Kidney (tissue), 14 donors: Measurements from ENCODE around the gene KLK8. TPM values are rescaled to one million over a fixed set of nuclear protein-coding genes. Genes with fewer than 3 reads are reported as not detected.

Experiments used
- DNase-seq, 5 donors: peaks; one replicate each; pipeline ENCODE4 v3.0.0-alpha.2; 2013 to 2020
- FAIRE-seq: peaks from 2 replicates; lab custom pipeline; 2012; peaks lifted over from hg19 to GRCh38; lab: Jason Lieb, UNC
- H3K27ac ChIP-seq, 2 donors: one replicate each; pipeline ENCODE4 v1.7.0; 2013; ENCODE audit warnings: low read depth in 2 of 2, low read length in 2 of 2, inconsistent platforms in 1 of 2
- H3K27me3 ChIP-seq: one replicate; pipeline ENCODE4 v1.7.1; 2013; ENCODE audit warnings: low read length, inconsistent platforms; ENCODE audit not compliant: control insufficient read depth, insufficient read depth
- H3K36me3 ChIP-seq, 3 donors: one replicate each; pipeline versions ENCODE4 v1.7.0 to v1.7.1; 2013; ENCODE audit warnings: low read length in 3 of 3, control low read depth in 1 of 3, inconsistent platforms in 1 of 3; ENCODE audit not compliant: insufficient read depth in 3 of 3, control insufficient read depth in 2 of 3
- H3K4me1 ChIP-seq, 3 donors: one replicate each; pipeline versions ENCODE4 v1.7.0 to v1.7.1; 2013; ENCODE audit warnings: low read length in 3 of 3, inconsistent platforms in 1 of 3, low read depth in 1 of 3; ENCODE audit not compliant: control insufficient read depth in 2 of 3, insufficient read depth in 2 of 3
- H3K4me3 ChIP-seq, 3 donors: one replicate each; pipeline versions ENCODE4 v1.7.0 to v1.8.1; 2013; ENCODE audit warnings: low read length in 3 of 3, control low read depth in 1 of 3, inconsistent platforms in 1 of 3
- H3K9ac ChIP-seq, 3 donors: one replicate each; pipeline versions ENCODE4 v1.7.0 to v1.7.1; 2013; ENCODE audit warnings: low read length in 3 of 3, control low read depth in 1 of 3, inconsistent platforms in 1 of 3
- H3K9me3 ChIP-seq, 3 donors: one replicate each; pipeline versions ENCODE4 v1.7.0 to v1.7.1; 2013; ENCODE audit warnings: low read length in 3 of 3, control low read depth in 1 of 3, inconsistent platforms in 1 of 3; ENCODE audit not compliant: control insufficient read depth in 2 of 3, insufficient read depth in 1 of 3
- CTCF ChIP-seq: IDR thresholded peaks from 3 replicates; pipeline ENCODE4 v1.5.1; 2012; ENCODE audit warnings: mild to moderate bottlenecking, moderate library complexity, borderline replicate concordance; ENCODE audit not compliant: insufficient read depth; ENCODE audit errors: extremely low read depth
- intact Hi-C: fragments of 100-400 bp; cut with DNase I; formaldehyde crosslinking; loops from one replicate; pipeline ENCODE4 v1.11.1; 2022
- polyA plus RNA-seq: library from polyadenylated mRNA; stranded (reverse); fragments of 350-450 nt; fragmentation: Illumina TruSeq; extraction: RNeasy Lipid Tissue Mini Kit (QIAGEN cat#74804); gene quantifications from one replicate; pipeline ENCODE4 v1.2.3, GENCODE V29; 2014; ENCODE audit warnings: low read depth, low replicate concordance; ENCODE audit not compliant: insufficient read depth
- total RNA-seq: library from RNA; stranded (reverse); fragmentation: NEBNext Ultra II Directional; extraction: Animal tissue kit (Norgen Biotek cat#: 25700); gene quantifications from one replicate; pipeline ENCODE4 v1.2.1, GENCODE V29; 2021
- donor health status: control.
- donor health status: control.
- donor health status: control.
- donor health status: control.
- donor health status: control.
- donor health status: DM: yes; HTN: yes; CAD: no.
- donor health status: Normal renal cell carcinoma (clear cell type).

KLK8 gene
- total and polyA plus RNA-seq, 2 donors from 2014 or later = 1.3 to 4.2 TPM

DNA sequence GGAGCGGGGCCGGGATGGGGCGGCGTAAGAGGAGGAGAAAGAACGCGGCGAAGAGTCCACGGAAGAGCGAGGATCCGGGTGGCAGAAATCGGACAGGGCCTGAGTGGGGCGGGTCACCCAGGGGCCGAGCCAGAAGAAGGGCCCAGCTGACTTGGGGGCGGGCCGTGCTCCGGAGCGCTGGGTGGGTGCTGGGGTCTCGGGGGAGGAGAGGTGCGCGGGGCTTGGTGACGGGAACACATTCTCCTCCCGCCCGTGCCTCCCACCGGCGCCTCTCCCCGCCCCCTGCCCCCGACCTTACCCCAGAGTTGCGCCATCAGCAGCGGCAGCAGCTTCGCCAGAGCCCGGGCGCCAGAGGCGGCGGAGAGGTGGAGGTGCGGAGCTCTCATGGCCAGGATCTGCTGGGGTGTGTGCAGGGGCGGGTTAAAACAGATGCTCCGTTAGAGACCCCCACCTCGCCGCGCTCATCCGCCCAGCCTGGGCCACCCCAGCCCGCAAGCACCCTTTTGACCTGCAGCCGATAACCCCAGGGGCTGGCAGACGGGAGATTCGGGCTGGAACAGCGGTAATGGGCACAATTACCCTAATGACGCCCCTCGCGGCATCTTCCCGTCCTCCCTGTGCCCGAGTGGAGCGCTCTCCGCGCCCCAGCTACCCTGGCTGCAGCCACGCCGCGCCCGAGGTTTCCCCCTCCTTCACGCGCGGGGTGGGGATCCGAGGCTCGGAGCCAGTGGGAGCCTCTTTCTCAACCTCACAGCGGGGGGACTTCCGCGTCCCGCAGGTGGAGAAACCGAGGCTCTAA is 17.5 kb upstream of the KLK8 start:
- Histone ChIP-seq H3K4me3 (no peak overlapping the region), H3K9me3 (no peaks in the 10 kb centered on the region), H3K36me3 (no peaks in the 10 kb centered on the region), H3K9ac (no peak overlapping the region), H3K27ac (no peak overlapping the region), H3K4me1 (no peaks in the 10 kb centered on the region), H3K27me3 (peaks cover 8% of the 10 kb centered on the region)
- FAIRE-seq (no peak), DNase-seq (peak in 3 of 5 donors; percentile 19 to 50 (median 33))
- intact Hi-C loops = no loop called here
- no peak for TF ChIP-seq CTCF

GRCh38 chr19:51016798-51017683 is 15.6 kb upstream of the KLK8 start:
- DNase-seq = peak in 4 of 5 donors; percentile 82 to 85 (median 84)
- FAIRE-seq = no peak

DNA sequence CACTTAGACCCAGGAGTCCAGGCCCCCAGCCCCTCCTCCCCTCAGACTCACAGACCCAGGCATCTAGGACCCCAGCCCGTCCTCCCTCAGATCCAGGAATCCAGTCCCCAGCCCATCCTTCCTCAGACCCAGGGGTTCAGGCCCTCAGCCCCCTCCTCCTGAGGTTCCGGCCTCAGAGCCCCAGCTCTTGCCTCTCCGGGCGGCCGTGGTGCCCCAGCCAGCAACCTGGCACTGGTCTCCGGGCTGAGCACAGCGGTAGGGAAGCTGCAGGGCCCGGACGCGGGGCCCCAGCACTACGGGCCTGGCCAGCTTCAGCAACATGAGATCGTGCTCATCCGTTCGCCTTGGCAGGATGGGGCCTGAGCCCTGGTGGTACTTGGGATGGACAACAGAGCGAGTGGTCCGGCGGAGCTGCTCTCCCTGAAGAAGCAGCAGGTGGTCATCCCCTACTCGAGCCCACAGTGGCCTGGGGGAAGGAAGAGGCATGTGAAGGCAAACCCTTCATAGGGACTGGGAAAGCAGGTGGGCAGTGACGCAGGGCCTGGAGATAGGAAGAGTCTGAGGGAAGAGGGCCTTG is 14.4 kb upstream of the KLK8 start:
- Histone ChIP-seq H3K27me3 (peaks cover 8% of the 10 kb centered on the region), H3K27ac (no peak overlapping the region), H3K36me3 (no peaks in the 10 kb centered on the region), H3K4me1 (no peaks in the 10 kb centered on the region), H3K9ac (no peak overlapping the region), H3K4me3 (no peak overlapping the region), H3K9me3 (no peaks in the 10 kb centered on the region)
- intact Hi-C loops = no loop called here
- FAIRE-seq (no peak), DNase-seq (no peak)
- TF ChIP-seq CTCF = no peak

More at GRCh38 chr19:51016798-51017683, 15.6 kb upstream of the KLK8 start:
- peak; percentile 17 for TF ChIP-seq CTCF
- no peak overlapping the region for H3K4me3 ChIP-seq
- no peak overlapping the region for H3K27ac ChIP-seq
- intact Hi-C loops = no loop called here
- H3K9me3 ChIP-seq = no peaks in the 10 kb centered on the region
- H3K9ac ChIP-seq = no peak overlapping the region
- no peaks in the 10 kb centered on the region for H3K4me1 ChIP-seq
- no peaks in the 10 kb centered on the region for H3K36me3 ChIP-seq
- peaks cover 8% of the 10 kb centered on the region for H3K27me3 ChIP-seq
